ENCODE results near the gene ZNF254. TPM values are rescaled to one million over a fixed set of nuclear protein-coding genes. Genes with fewer than 3 reads are reported as not detected.

The ZNF254 gene
- total and polyA plus RNA-seq, 2 of the 4 experiments (the other 2 are of a cell fraction): 4.4 to 8.8 TPM

DNA sequence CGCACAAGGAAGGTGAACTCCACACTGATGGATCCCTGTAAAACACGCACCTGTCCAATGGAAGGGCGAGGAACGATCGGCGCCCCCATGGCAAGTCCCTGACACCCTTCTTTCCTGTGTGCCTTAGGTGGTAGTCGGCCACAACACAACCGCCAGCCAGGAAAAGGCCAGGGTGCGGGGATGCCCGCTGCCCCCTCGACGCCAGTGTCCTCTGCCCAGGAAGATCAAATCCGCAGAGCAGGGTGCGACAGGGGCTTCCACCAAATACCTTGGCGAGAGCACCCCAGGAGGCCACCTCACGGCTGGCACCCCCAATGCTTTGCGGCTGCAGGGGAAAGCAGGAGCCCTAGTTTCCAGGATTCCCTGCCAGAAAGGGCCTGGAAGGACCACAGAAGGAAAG is 91.2 kb downstream of the ZNF254 start:
- H2BK15ac ChIP-seq (ENCODE audit: low read depth, low read length): no peak overlapping the region
- no peaks in the 10 kb centered on the region for H4K20me1 ChIP-seq (ENCODE audit: insufficient read depth, low read length)
- WGBS, 2 experiments (ENCODE audit: extremely low coverage in 2 of 2, insufficient read length in 1 of 2): 92% methylated on average over 9 of the region's 17 CpGs; no CpG with 5 or more reads in 1 of the 2 experiments
- H3K36me3 ChIP-seq (ENCODE audit: control insufficient read depth, insufficient read depth, low read length): no peaks in the 10 kb centered on the region
- H4K8ac ChIP-seq (ENCODE audit: low read depth in 2 of 2, low read length in 2 of 2): no peak overlapping the region
- ATAC-seq (ENCODE audit: low read depth): no peak
- no peaks in the 10 kb centered on the region for H3K79me1 ChIP-seq (ENCODE audit: low read depth in 1 of 2, low read length in 2 of 2)
- H3K9me3 ChIP-seq (ENCODE audit: control insufficient read depth, insufficient read depth, low read length): peaks cover 12% of the 10 kb centered on the region; the same call in 1 of the 2 replicates
- no peak overlapping the region for H3K18ac ChIP-seq (ENCODE audit: low read depth, low read length)
- TF ChIP-seq BHLHE40 (IDR thresholded peaks at IDR 0.05; ENCODE audit: low read depth, low read length): no peak
- TF ChIP-seq MAZ (IDR thresholded peaks at IDR 0.05; ENCODE audit: borderline replicate concordance, low read depth, low read length): no peak
- TF ChIP-seq RFX5 (IDR thresholded peaks at IDR 0.05; ENCODE audit: low read depth, low read length): no peak
- TF ChIP-seq SMC3 (IDR thresholded peaks at IDR 0.05; ENCODE audit: low read depth, low read length): no peak
- no peak for TF ChIP-seq CHD1 (IDR thresholded peaks at IDR 0.05; ENCODE audit: low read depth, low read length)
- TF ChIP-seq MXI1 (IDR thresholded peaks at IDR 0.05; ENCODE audit: borderline replicate concordance, low read depth, low read length): no peak
- TF ChIP-seq POLR2A (IDR thresholded peaks at IDR 0.05; ENCODE audit: low read depth, low read length): no peak
- no peak for TF ChIP-seq ELK1 (IDR thresholded peaks at IDR 0.05; ENCODE audit: borderline replicate concordance, low read depth, low read length)
- no peak for TF ChIP-seq CEBPB (IDR thresholded peaks at IDR 0.05; ENCODE audit: low read depth, low read length)
- TF ChIP-seq FOS (IDR thresholded peaks at IDR 0.05; ENCODE audit: low read depth, low read length): no peak
- TF ChIP-seq RCOR1 (IDR thresholded peaks at IDR 0.05; ENCODE audit: insufficient replicate concordance, low read length): no peak
- no peak for TF ChIP-seq NFE2L2 (IDR thresholded peaks at IDR 0.05; ENCODE audit: low read depth, low read length)
- TF ChIP-seq, protein P1, sequence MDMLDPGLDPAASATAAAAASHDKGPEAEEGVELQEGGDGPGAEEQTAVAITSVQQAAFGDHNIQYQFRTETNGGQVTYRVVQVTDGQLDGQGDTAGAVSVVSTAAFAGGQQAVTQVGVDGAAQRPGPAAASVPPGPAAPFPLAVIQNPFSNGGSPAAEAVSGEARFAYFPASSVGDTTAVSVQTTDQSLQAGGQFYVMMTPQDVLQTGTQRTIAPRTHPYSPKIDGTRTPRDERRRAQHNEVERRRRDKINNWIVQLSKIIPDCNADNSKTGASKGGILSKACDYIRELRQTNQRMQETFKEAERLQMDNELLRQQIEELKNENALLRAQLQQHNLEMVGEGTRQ (IDR thresholded peaks at IDR 0.05; ENCODE audit: low read depth, low read length): no peak
- no peak for TF ChIP-seq CTCF (conservative IDR thresholded peaks at IDR 0.05; ENCODE audit: low read depth, low read length)
- TF ChIP-seq MAFK (IDR thresholded peaks at IDR 0.05; ENCODE audit: low read depth, low read length): no peak
- no peak for TF ChIP-seq RAD21 (IDR thresholded peaks at IDR 0.05; ENCODE audit: low read length)
- H4K5ac ChIP-seq (ENCODE audit: low read depth, low read length): no peak overlapping the region
- H2AFZ ChIP-seq (replicated peaks; ENCODE audit: low read length, poor library complexity): no peak overlapping the region
- H4K91ac ChIP-seq (ENCODE audit: insufficient read depth, low read depth, low read length): no peak overlapping the region
- dilution Hi-C loops (cut with HindIII; ENCODE audit: low sequenced_read_pairs, unreplicated experiment): no loop called here
- no peak overlapping the region for H3K56ac ChIP-seq (ENCODE audit: extremely low read depth, insufficient read depth, low read length)
- no peak overlapping the region for H3K23ac ChIP-seq (ENCODE audit: low read depth, low read length)
- no peak for DNase-seq
- BruUV-seq (replicated peaks): no TSS peak
- no peaks in the 10 kb centered on the region for H3K4me1 ChIP-seq (ENCODE audit: control insufficient read depth, insufficient read depth, low read length)
- no peak overlapping the region for H3K27ac ChIP-seq (ENCODE audit: insufficient read depth, low read length)
- H2BK120ac ChIP-seq (ENCODE audit: low read depth, low read length): no peak overlapping the region
- no peaks in the 10 kb centered on the region for H3K27me3 ChIP-seq (ENCODE audit: control insufficient read depth, insufficient read depth, low read length)
- no peak overlapping the region for H3K4ac ChIP-seq (ENCODE audit: low read depth, low read length)
- no peak overlapping the region for H3K4me2 ChIP-seq (ENCODE audit: low read depth, low read length)
- intact Hi-C loops (cut with micrococcal nuclease): no loop called here
- no peak overlapping the region for H3K4me3 ChIP-seq (ENCODE audit: insufficient read depth, low read depth, low read length)
- H2AK5ac ChIP-seq (ENCODE audit: low read depth, low read length): no peak overlapping the region
- ChIA-PET POLR2A (ENCODE audit: unreplicated experiment) (no interaction called here), CTCF (no interaction called here)
- H3K9ac ChIP-seq (ENCODE audit: low read depth, low read length): no peak overlapping the region
- in situ Hi-C loops (cut with MboI; ENCODE audit: low sequenced_read_pairs): no loop called here
- no peak overlapping the region for H2BK20ac ChIP-seq (ENCODE audit: low read depth, low read length)
- H3K14ac ChIP-seq (replicated peaks; ENCODE audit: low read depth, low read length): no peak overlapping the region
- H2AK9ac ChIP-seq (replicated peaks; ENCODE audit: low read depth, low read length, poor library complexity): no peak overlapping the region
- no peak overlapping the region for H2BK5ac ChIP-seq (ENCODE audit: low read depth, low read length, poor library complexity, severe bottlenecking)
- no peaks in the 10 kb centered on the region for H3K9me1 ChIP-seq (ENCODE audit: insufficient read depth, low read length)

Measured in IMR-90 (cell line).